A549 (cell line): ENCODE results near the gene PYGB. TPM values are rescaled to one million over a fixed set of nuclear protein-coding genes. Genes with fewer than 3 reads are reported as not detected.
A peak's percentile ranks its signal among the peaks of the same experiment; 100 is the strongest.

ENCODE experiments used
- BCL3 ChIP-seq: fragments of >200 bp; sonication (Bioruptor Twin); formaldehyde crosslinking; IDR thresholded peaks from 3 replicates; pipeline ENCODE4 v1.6.1; 2016
- CEBPB ChIP-seq, 2 experiments: fragments of >200 bp in 1 of 2; sonication (Bioruptor Twin) in 1 of 2; formaldehyde crosslinking in 1 of 2; IDR thresholded peaks; 2 replicates each; pipeline ENCODE4 v1.6.1; 2012 to 2016
- CHD2 ChIP-seq: fragments of 150-350 bp; IDR thresholded peaks from 2 replicates; pipeline ENCODE4 v1.6.1; 2014; ENCODE audit warnings: low read length; ENCODE audit not compliant: partially characterized antibody
- CTCF ChIP-seq: fragments of >200 bp; sonication (Bioruptor Twin); formaldehyde crosslinking; IDR thresholded peaks from 3 replicates; pipeline ENCODE4 v1.5.1; 2016
- EP300 ChIP-seq, 2 experiments: fragments of >200 bp; sonication (Bioruptor Twin); formaldehyde crosslinking; IDR thresholded peaks; 2 replicates in 1 of 2; 3 replicates in 1 of 2; pipeline ENCODE4 v1.6.1; 2016 to 2017
- ESRRA ChIP-seq: fragments of 150-350 bp; IDR thresholded peaks from 2 replicates; pipeline ENCODE4 v1.6.1; 2014; ENCODE audit warnings: mild to moderate bottlenecking, low read length, borderline replicate concordance
- FOSL2 ChIP-seq, 2 experiments: fragments of 450-650 bp in 1 of 2; fragments of >200 bp in 1 of 2; sonication (Bioruptor Twin) in 1 of 2; formaldehyde crosslinking; IDR thresholded peaks; 2 replicates each; pipeline versions ENCODE4 v1.5.0 to v1.6.1; 2016 to 2020; ENCODE audit warnings: mild to moderate bottlenecking in 1 of 2, moderate library complexity in 1 of 2
- GATA3 ChIP-seq: IDR thresholded peaks from 2 replicates; pipeline ENCODE4 v1.6.1; 2012; ENCODE audit warnings: borderline replicate concordance
- HES2 ChIP-seq: fragments of >200 bp; sonication (Bioruptor Twin); formaldehyde crosslinking; IDR thresholded peaks from 2 replicates; pipeline ENCODE4 v1.6.1; 2016
- HOXB13 ChIP-seq: fragments of 250-450 bp; sonication (Bioruptor Pico); IDR thresholded peaks from 2 replicates; pipeline ENCODE4 v1.5.0; 2020; ENCODE audit warnings: low read depth, mild to moderate bottlenecking, moderate library complexity
- HOXB5 ChIP-seq: fragments of 250-450 bp; sonication (Bioruptor Pico); IDR thresholded peaks from 2 replicates; pipeline ENCODE4 v1.5.0; 2020; ENCODE audit warnings: mild to moderate bottlenecking, moderate library complexity
- JUNB ChIP-seq: fragments of >200 bp; sonication (Bioruptor Twin); formaldehyde crosslinking; IDR thresholded peaks from 2 replicates; pipeline ENCODE4 v1.6.1; 2016
- MAZ ChIP-seq: fragments of 150-350 bp; IDR thresholded peaks from 2 replicates; pipeline ENCODE4 v1.6.1; 2014; ENCODE audit warnings: antibody characterized with exemption, low read depth, low read length, borderline replicate concordance
- NR3C1 ChIP-seq: fragments of >200 bp; sonication (Bioruptor Twin); formaldehyde crosslinking; IDR thresholded peaks from 3 replicates; pipeline ENCODE4 v1.6.1; 2017
- PHF8 ChIP-seq: fragments of 200-600 bp; sonication (generic); IDR thresholded peaks from 2 replicates; pipeline ENCODE4 v1.6.1; 2016; ENCODE audit warnings: low read depth, mild to moderate bottlenecking, antibody characterized with exemption, moderate library complexity, borderline replicate concordance
- POLR2A ChIP-seq: IDR thresholded peaks from 2 replicates; pipeline ENCODE4 v1.6.1; 2012; ENCODE audit warnings: mild to moderate bottlenecking, low read length
- POLR2AphosphoS2 ChIP-seq: conservative IDR thresholded peaks from 2 replicates; pipeline ENCODE4 v1.6.1; 2012; ENCODE audit warnings: low read length, improper control_type of control experiment, inconsistent platforms
- RARB ChIP-seq: fragments of 250-450 bp; sonication (Bioruptor Pico); IDR thresholded peaks from 2 replicates; pipeline ENCODE4 v1.8.0; 2021; ENCODE audit warnings: mild to moderate bottlenecking, moderate library complexity
- RCOR1 ChIP-seq: fragments of 150-350 bp; IDR thresholded peaks from 2 replicates; pipeline ENCODE4 v1.6.1; 2014; ENCODE audit warnings: antibody characterized with exemption, low read length, low read depth
- RNF2 ChIP-seq: fragments of 200-600 bp; sonication (generic); IDR thresholded peaks from 2 replicates; pipeline ENCODE4 v1.6.1; 2016; ENCODE audit warnings: low read depth, mild to moderate bottlenecking, antibody characterized with exemption, moderate library complexity, borderline replicate concordance
- SMC3 ChIP-seq: fragments of >200 bp; sonication (Bioruptor Twin); formaldehyde crosslinking; IDR thresholded peaks from 3 replicates; pipeline ENCODE4 v1.6.1; 2018; ENCODE audit warnings: inconsistent platforms
- SREBF2 ChIP-seq: fragments of 450-650 bp; IDR thresholded peaks from 2 replicates; pipeline ENCODE4 v1.6.1; 2014; ENCODE audit warnings: mild to moderate bottlenecking, moderate library complexity
- USF2 ChIP-seq: fragments of 450-650 bp; IDR thresholded peaks from 2 replicates; pipeline ENCODE4 v1.6.1; 2014; ENCODE audit warnings: antibody characterized with exemption
- ZC3H11A ChIP-seq: fragments of 450-650 bp; IDR thresholded peaks from 2 replicates; pipeline ENCODE4 v1.6.1; 2014; ENCODE audit warnings: antibody characterized with exemption, mild to moderate bottlenecking
- ZNF302 ChIP-seq: fragments of 250-450 bp; sonication (Bioruptor Pico); IDR thresholded peaks from 2 replicates; pipeline ENCODE4 v1.9.0; 2021; ENCODE audit warnings: inconsistent platforms, mild to moderate bottlenecking, moderate library complexity
- ZSCAN20 ChIP-seq: fragments of 250-450 bp; sonication (Bioruptor Pico); IDR thresholded peaks from 2 replicates; pipeline ENCODE4 v1.8.0; 2022; ENCODE audit warnings: mild to moderate bottlenecking, moderate library complexity
- polyA plus RNA-seq, 4 experiments: library from polyadenylated mRNA; depleted of rRNA in 3 of 4; stranded (reverse); fragments of >200 nt; fragmentation: RNase III in 1 of 4; extraction: RNeasy Plus Mini Kit Qiagen cat#74134 plus additional on column Dnase treatment in 1 of 4; gene quantifications; 2 replicates in 3 of 4; 3 replicates in 1 of 4; pipeline ENCODE4 v1.2.3, GENCODE V29; 2011 to 2017

The PYGB gene
- polyA plus RNA-seq, 2 of the 4 experiments (the other 2 are of a cell fraction) = 93.2 to 100 TPM

GRCh38 chr20:25233016-25233772 lies 14.7 kb upstream of the PYGB start (continued):
- TF ChIP-seq CTCF (no peak), ZC3H11A (no peak), HOXB13 (CRISPR knock-in tag) (no peak), RARB (CRISPR knock-in tag) (no peak), HOXB5 (no peak), JUNB (peak; percentile 58; the same call in 1 of the 2 replicates), POLR2AphosphoS2 (no peak), SREBF2 (no peak), RCOR1 (no peak), NR3C1 (no peak), BCL3 (peak; percentile 15; the same call in 1 of the 3 replicates), MAZ (no peak), SMC3 (peak; percentile 49; the same call in 2 of the 3 replicates), CEBPB (IDR thresholded peaks at IDR 0.05) (no peak; a peak in 1 of 4 replicates), EP300 (IDR thresholded peaks at IDR 0.05) (peak; percentile 62 to 77; a peak in 2 of 5 replicates), CHD2 (peak; percentile 24), ZSCAN20 (CRISPR knock-in tag) (0 out of 2 replicates have a peak, but pooled peaks have one; percentile 30), ESRRA (peak; percentile 74; the same call in 1 of the 2 replicates), PHF8 (no peak), GATA3 (peak; percentile 71), ZNF302 (no peak), HES2 (no peak), POLR2A (peak; percentile 30; the same call in 1 of the 2 replicates), RNF2 (no peak), FOSL2 (IDR thresholded peaks at IDR 0.05) (peak; percentile 32; the same call in 1 of the 2 replicates), FOSL2 (CRISPR knock-in tag; IDR thresholded peaks at IDR 0.05) (peak; percentile 39; the same call in 1 of the 2 replicates), USF2 (no peak)
